Heart left ventricle (tissue), 13 donors: ENCODE measurements around the gene PCED1A.

Experiments used
- POLR2A ChIP-seq, 2 donors: fragments of 450-650 bp; IDR thresholded peaks; one replicate each; pipeline ENCODE4 v1.6.1; 2017; ENCODE audit warnings: antibody characterized with exemption in 2 of 2, mild to moderate bottlenecking in 2 of 2, moderate library complexity in 2 of 2
- TF ChIP-seq, protein P1 (sequence below), 12 donors: fragments of 200-600 bp; sonication (generic) in 4 of 12; IDR thresholded peaks; one replicate each; pipeline versions ENCODE4 v1.5.0 to v1.8.0; 2018 to 2022; ENCODE audit warnings: antibody characterized with exemption in 12 of 12, mild to moderate bottlenecking in 5 of 12
- donor health status: ischemic (EF 13 %, LVEDD 7.1; RV severe dilation, severe dysfunction).
- donor health status: DM: no; HTN: yes; CAD: no.
- donor health status: DM: no; HTN: no; CAD: no.
- donor health status: ischemic (EF 25% LVEDD 6.9; RV normal size, moderate dysfunction).
- donor health status: ischemic (EF 25% LVEDD 5.7; RV mildly dilated, moderate dysfunction).
- donor health status: ischemic (EF 35%, LVEDD 5.7; RV mildly dilated, moderate dysfunction).
- donor health status: nonischemic (EF 11% LVEDD 7.7; RV severe dilation, severe dysfunction).
- donor health status: DM: yes; HTN: yes; CAD: no.
- donor health status: PGD.
- donor health status: ischemic (EF 29% LVEDD 5.4; RV normal size, mild dysfunction).
- donor health status: nonischemic (EF 23%, LVEDD 6.1; RV moderate dilation, normal function).

DNA sequence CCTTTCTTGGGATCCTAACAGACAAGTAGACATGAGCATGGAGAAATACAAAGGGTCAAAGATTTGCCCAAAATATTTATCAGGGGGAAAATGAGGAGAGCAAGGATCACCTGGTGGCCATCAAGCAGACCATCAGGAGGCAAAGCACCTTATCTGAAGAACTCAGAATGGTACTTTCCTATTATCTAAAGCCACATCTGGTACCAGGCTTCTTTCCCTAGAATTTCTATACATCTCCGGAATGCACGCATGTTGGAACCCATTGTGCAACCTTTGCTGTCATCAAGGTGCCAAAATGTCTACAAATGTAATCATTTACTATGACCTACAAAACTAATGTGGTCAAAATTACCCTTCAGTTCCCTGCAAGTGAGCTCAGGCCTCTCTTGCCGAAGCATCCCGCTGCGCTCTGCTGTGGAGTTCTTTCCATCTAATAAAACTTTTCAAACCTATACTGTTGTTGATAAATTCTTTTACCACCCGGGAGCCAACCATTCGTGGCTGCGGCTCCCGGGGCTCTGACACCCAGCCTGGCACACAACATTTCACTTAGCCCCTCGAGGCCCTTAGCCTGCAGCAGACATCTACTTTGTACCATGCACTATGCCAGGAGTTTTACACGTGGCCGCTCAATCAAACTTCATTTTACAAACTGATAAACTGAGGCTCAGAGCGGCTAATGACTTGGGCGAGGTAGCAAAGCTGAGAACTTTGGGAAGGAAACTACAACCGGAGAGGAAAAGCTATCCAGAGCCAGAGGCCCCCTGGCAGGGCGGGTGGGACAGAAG lies 36.2 kb downstream of the PCED1A start:
- no peak for TF ChIP-seq POLR2A (IDR thresholded peaks at IDR 0.05)
- TF ChIP-seq, protein P1, sequence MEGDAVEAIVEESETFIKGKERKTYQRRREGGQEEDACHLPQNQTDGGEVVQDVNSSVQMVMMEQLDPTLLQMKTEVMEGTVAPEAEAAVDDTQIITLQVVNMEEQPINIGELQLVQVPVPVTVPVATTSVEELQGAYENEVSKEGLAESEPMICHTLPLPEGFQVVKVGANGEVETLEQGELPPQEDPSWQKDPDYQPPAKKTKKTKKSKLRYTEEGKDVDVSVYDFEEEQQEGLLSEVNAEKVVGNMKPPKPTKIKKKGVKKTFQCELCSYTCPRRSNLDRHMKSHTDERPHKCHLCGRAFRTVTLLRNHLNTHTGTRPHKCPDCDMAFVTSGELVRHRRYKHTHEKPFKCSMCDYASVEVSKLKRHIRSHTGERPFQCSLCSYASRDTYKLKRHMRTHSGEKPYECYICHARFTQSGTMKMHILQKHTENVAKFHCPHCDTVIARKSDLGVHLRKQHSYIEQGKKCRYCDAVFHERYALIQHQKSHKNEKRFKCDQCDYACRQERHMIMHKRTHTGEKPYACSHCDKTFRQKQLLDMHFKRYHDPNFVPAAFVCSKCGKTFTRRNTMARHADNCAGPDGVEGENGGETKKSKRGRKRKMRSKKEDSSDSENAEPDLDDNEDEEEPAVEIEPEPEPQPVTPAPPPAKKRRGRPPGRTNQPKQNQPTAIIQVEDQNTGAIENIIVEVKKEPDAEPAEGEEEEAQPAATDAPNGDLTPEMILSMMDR (IDR thresholded peaks at IDR 0.05), result no peak
